Fibroblast of villous mesenchyme (primary cell): ENCODE measurements around the gene MYRF. TPM values are rescaled to one million over a fixed set of nuclear protein-coding genes. Genes with fewer than 3 reads are reported as not detected.

Experiments used
- DNase-seq: peaks from one replicate; pipeline ENCODE4 v3.0.0-alpha.2; 2010; ENCODE audit warnings: low read depth
- H3K4me3 ChIP-seq: 2 replicates; pipeline ENCODE4 v1.5.1; 2011; ENCODE audit warnings: low read depth, mild to moderate bottlenecking, low read length
- total RNA-seq: library from RNA; depleted of rRNA; stranded (reverse); fragments of >200 nt; gene quantifications from 2 replicates; pipeline ENCODE4 v1.2.3, GENCODE V29; 2012
- TF ChIP-seq, protein P1 (sequence below): IDR thresholded peaks from 2 replicates; pipeline ENCODE4 v1.5.1; 2012; ENCODE audit warnings: low read depth, mild to moderate bottlenecking, low read length; ENCODE audit not compliant: insufficient read depth

The MYRF gene
- total RNA-seq, 1 donor = 2.6 TPM

DNA sequence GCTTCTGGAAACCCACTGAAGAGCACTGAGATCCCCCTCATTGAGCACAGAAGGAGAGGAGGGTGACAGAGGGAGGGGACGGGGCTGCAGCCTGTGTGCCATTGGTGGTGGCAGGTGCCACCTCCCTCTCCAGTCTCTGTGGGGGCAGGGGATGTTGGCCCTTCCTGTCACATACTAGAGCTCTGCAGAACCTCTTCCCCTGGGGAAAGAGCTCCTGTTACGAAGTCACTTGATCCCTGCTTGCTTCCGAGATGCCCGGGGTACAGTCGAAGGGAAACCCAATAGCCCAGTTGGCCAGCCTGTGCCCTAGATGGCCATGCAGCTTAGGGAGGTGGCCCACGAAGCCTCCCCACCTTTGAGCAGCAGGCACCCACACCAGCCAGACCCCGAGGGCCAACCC, 42.9 kb upstream of the MYRF start:
- TF ChIP-seq, protein P1, sequence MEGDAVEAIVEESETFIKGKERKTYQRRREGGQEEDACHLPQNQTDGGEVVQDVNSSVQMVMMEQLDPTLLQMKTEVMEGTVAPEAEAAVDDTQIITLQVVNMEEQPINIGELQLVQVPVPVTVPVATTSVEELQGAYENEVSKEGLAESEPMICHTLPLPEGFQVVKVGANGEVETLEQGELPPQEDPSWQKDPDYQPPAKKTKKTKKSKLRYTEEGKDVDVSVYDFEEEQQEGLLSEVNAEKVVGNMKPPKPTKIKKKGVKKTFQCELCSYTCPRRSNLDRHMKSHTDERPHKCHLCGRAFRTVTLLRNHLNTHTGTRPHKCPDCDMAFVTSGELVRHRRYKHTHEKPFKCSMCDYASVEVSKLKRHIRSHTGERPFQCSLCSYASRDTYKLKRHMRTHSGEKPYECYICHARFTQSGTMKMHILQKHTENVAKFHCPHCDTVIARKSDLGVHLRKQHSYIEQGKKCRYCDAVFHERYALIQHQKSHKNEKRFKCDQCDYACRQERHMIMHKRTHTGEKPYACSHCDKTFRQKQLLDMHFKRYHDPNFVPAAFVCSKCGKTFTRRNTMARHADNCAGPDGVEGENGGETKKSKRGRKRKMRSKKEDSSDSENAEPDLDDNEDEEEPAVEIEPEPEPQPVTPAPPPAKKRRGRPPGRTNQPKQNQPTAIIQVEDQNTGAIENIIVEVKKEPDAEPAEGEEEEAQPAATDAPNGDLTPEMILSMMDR = no peak
- DNase-seq = no peak
- H3K4me3 ChIP-seq = no peak overlapping the region

GRCh38 chr11:61710019-61710418, 42.4 kb upstream of the MYRF start:
- TF ChIP-seq, protein P1 = no peak
- H3K4me3 ChIP-seq = no peak overlapping the region
- no peak for DNase-seq

- H3K4me3 ChIP-seq = no peak overlapping the region
- no peak for DNase-seq
- TF ChIP-seq, protein P1 = no peak
Observed at GRCh38 chr11:61711037-61711436, 41.4 kb upstream of the MYRF start.

GRCh38 chr11:61711498-61711897, 40.9 kb upstream of the MYRF start:
- H3K4me3 ChIP-seq = no peak overlapping the region
- TF ChIP-seq, protein P1 = no peak
- DNase-seq = no peak

GRCh38 chr11:61712314-61712713, 40.1 kb upstream of the MYRF start:
- no peak for DNase-seq
- H3K4me3 ChIP-seq = no peak overlapping the region
- TF ChIP-seq, protein P1 = no peak

DNA sequence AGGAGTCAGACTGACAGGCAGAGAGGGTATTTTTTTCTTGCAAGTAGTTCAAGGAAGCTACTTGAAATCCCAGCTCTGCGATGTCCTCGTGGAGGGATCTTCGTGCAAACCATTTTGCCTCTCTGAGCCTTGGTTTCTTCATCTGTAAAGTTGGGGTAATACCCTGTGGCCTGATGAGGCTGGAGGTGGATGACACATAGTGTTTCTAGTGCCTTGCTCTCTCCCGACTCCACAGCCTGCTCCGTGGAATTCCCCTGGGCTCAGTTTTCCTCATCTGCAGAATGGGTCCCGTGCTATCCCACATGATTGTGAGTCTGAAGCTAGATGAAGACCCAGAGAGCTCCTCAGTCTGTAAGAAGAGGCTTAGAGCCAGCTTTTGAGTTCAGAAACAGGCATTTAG, 39.6 kb upstream of the MYRF start:
- no peak overlapping the region for H3K4me3 ChIP-seq
- DNase-seq = no peak
- TF ChIP-seq, protein P1 = no peak

DNA sequence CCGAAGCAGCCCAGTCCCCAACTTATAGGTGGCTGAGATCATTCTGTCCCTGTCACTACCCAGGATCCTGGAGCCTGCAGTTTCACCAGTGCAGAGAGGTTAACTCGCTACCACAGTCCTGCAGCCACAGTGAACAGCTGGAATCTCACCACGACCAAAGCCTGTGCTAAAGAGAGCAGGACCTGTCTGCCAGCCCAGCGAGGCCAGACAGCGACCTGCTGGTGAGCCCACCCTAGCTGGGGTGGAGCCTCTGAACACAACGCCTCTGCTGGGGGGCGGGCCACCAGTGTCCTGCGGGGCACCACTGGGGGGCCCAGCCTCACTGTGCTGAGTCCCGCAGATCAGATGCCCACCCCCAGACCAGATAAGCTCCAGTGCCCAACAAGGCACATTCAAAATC, 39.0 kb upstream of the MYRF start:
- TF ChIP-seq, protein P1 = no peak
- no peak for DNase-seq
- no peak overlapping the region for H3K4me3 ChIP-seq
